ENCODE data around the gene PRODH2. TPM values are rescaled to one million over a fixed set of nuclear protein-coding genes. Genes with fewer than 3 reads are reported as not detected.
"Not testable (repeated sequence)": the region's sequence is repeated elsewhere in the genome, so short reads cannot be mapped to it uniquely, and the experiment has no call there.

The PRODH2 gene
- total RNA-seq, 1 experiment from 2014 or later: not detected

- no TSS peak for BruUV-seq (replicated peaks)
- Histone ChIP-seq H3K4me1 (replicated peaks; ENCODE audit: insufficient read depth) (no peaks in the 10 kb centered on the region), H3K36me3 (ENCODE audit: low read depth) (no peaks in the 10 kb centered on the region), H3K9me2 (ENCODE audit: insufficient read depth) (no peaks in the 10 kb centered on the region), H3K79me2 (ENCODE audit: low read depth) (no peaks in the 10 kb centered on the region), H2AFZ (no peak overlapping the region), H3K27me3 (ENCODE audit: insufficient read depth, low read depth) (peaks cover 31% of the 10 kb centered on the region), H4K20me1 (ENCODE audit: insufficient read depth) (no peaks in the 10 kb centered on the region), H3K27ac (no peak overlapping the region), H3K4me2 (no peak overlapping the region), H3K9me3 (ENCODE audit: insufficient read depth, low read depth) (no peaks in the 10 kb centered on the region), H3F3A (ENCODE audit: insufficient read depth, low read depth) (no peaks in the 10 kb centered on the region), H3K4me3 (no peak overlapping the region)
- ChIA-PET CTCF (no interaction called here), POLR2A (ENCODE audit: unreplicated experiment) (no interaction called here)
- no peak for DNase-seq
- intact Hi-C loops (cut with micrococcal nuclease; ENCODE audit: unreplicated experiment): no loop called here
- TF ChIP-seq CTCF (conservative IDR thresholded peaks at IDR 0.05): no peak
- no peak for TF ChIP-seq EZH2 (IDR thresholded peaks at IDR 0.05; ENCODE audit: low read depth)
Observed at GRCh38 chr19:35797663-35798062, 15.0 kb downstream of the PRODH2 start.

- Histone ChIP-seq H2AFZ (no peak overlapping the region), H3K27ac (no peak overlapping the region), H3K4me2 (no peak overlapping the region), H3K9me3 (ENCODE audit: insufficient read depth, low read depth) (no peaks in the 10 kb centered on the region), H3K4me1 (replicated peaks; ENCODE audit: insufficient read depth) (no peaks in the 10 kb centered on the region), H3K4me3 (no peak overlapping the region), H3K36me3 (ENCODE audit: low read depth) (no peaks in the 10 kb centered on the region), H3K27me3 (ENCODE audit: insufficient read depth, low read depth) (peaks cover 24% of the 10 kb centered on the region), H4K20me1 (ENCODE audit: insufficient read depth) (no peaks in the 10 kb centered on the region), H3F3A (ENCODE audit: insufficient read depth, low read depth) (no peaks in the 10 kb centered on the region), H3K79me2 (ENCODE audit: low read depth) (no peaks in the 10 kb centered on the region), H3K9me2 (ENCODE audit: insufficient read depth) (no peaks in the 10 kb centered on the region)
- no peak for TF ChIP-seq EZH2 (IDR thresholded peaks at IDR 0.05; ENCODE audit: low read depth)
- TF ChIP-seq CTCF (conservative IDR thresholded peaks at IDR 0.05): no peak
- no TSS peak for BruUV-seq (replicated peaks)
- no peak for DNase-seq
- ChIA-PET POLR2A (ENCODE audit: unreplicated experiment) (no interaction called here), CTCF (no interaction called here)
- intact Hi-C loops (cut with micrococcal nuclease; ENCODE audit: unreplicated experiment): no loop called here
Observed at GRCh38 chr19:35796645-35797542, 15.8 kb downstream of the PRODH2 start.

- H3K79me2 ChIP-seq (ENCODE audit: low read depth); H3K9me3 ChIP-seq (ENCODE audit: insufficient read depth, low read depth); POLR2A ChIA-PET (ENCODE audit: unreplicated experiment); H3K4me3 ChIP-seq; intact Hi-C loops (cut with micrococcal nuclease; ENCODE audit: unreplicated experiment); H4K20me1 ChIP-seq (ENCODE audit: insufficient read depth); H3K4me1 ChIP-seq (replicated peaks; ENCODE audit: insufficient read depth); H3K4me2 ChIP-seq; H3K36me3 ChIP-seq (ENCODE audit: low read depth); H3F3A ChIP-seq (ENCODE audit: insufficient read depth, low read depth); DNase-seq; H2AFZ ChIP-seq; BruUV-seq (replicated peaks); H3K9me2 ChIP-seq (ENCODE audit: insufficient read depth); CTCF ChIA-PET; H3K27ac ChIP-seq: not testable (repeated sequence)
- peaks cover 16% of the 10 kb centered on the region for H3K27me3 ChIP-seq (ENCODE audit: insufficient read depth, low read depth)
Observed at GRCh38 chr19:35795564-35795963, 17.1 kb downstream of the PRODH2 start.
